Stimulated activated CD4-positive, alpha-beta T cell treated with anti-CD3 and anti-CD28 coated beads, Interleukin-4, amount 100 ng/mL, for 1 hour (primary cell): ENCODE data around the gene ZNF599.

ENCODE experiments used
- DNase-seq: peaks from one replicate; pipeline ENCODE4 v3.0.0-alpha.2; 2020

Gene ZNF599

DNA sequence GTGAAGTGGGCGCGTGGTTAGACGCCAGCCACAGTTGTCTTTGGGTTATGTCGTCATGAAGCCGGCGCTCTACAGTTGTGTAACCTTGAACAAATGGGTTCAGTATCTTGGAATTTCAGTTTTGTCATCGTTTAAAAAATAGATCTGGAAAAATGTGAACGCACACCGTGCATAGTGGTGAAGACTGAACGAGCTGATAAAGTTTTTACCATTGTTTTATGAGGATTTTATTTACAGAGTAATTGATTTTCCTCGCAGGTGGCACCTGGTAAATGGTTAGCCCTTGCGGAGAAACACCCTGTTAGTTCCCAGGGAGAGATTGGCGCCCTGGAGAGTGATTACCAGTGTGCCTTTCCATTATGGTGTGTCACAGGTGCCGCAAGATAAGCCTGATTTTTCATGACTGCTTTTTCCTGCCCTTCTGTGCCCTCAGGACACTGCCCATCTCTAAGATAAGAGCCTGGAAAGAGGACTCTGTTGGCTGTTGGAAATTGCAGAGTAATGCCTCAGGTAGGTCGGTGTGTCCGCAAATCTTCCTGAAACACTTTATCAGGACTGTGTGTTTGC, 38.4 kb downstream of the ZNF599 start:
- no peak for DNase-seq

DNA sequence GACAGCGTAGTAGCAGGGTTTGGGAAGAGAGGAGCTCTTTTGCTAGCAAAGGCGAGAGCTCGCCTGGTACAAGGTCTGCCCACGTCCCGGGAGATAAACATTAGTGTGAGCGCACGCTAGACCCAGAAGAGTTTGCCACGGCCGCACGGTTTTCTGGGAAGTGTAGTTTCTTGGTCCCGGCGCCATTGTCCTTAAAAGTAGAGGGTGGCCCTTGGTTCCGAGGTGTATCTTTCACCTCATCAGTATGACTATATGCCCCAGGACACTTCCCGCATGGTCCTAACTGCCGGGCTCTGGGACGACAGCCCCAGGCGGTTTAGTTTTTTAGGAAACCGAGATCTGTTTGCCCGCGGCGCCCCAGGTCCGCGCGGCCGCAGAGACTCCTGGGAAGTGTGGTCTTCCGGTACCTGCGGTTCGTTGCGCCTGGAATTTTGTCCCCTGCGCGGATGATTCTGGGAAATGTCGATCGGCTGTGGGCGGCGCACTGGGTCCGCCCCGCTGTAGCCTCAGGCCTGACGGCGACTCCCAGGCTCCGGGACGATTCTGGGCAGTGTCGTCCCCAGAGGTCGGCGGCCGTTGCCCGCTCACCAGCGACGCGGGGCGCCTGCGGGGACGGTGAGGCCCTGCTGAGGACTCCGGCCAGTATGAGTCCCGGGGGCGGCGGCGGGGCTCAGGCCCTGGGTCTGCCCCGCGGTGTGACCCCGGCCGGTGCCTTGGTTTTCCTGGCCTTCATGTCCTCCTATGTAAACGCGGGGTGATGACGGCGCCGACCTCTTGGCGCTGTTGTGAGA, 39.1 kb downstream of the ZNF599 start, which contains the start of gene ZNF181:
TSS of gene ZNF181 (plus strand) at position 498 of the 791 bp plus-strand sequence. CDS start 795 bp downstream, outside the sequence.
- peak; percentile 79 for DNase-seq

DNA sequence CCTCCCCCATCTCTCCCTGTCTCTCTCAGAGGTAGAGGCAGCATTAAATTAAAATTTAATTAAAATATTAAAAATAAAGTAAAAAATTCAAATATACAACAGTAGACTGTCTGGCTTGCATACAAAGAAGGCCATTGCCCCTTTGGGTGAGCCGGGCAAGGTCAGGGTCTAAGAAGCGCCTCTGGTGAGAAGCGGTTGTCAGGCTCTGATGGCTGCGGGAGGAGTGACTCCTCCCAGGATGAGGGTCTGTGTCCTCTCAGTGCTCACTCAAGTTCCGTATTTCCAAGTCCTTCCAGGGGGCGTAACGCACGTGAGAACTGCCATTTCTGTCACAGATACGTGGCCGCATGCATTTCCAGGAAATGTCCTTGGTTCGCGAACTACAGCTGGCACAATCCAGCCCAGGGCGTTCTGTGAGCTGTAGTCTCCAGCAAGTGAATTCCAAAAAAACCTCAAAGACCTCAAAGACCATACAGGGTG, 39.7 kb downstream of the ZNF599 start:
- no peak for DNase-seq

DNA sequence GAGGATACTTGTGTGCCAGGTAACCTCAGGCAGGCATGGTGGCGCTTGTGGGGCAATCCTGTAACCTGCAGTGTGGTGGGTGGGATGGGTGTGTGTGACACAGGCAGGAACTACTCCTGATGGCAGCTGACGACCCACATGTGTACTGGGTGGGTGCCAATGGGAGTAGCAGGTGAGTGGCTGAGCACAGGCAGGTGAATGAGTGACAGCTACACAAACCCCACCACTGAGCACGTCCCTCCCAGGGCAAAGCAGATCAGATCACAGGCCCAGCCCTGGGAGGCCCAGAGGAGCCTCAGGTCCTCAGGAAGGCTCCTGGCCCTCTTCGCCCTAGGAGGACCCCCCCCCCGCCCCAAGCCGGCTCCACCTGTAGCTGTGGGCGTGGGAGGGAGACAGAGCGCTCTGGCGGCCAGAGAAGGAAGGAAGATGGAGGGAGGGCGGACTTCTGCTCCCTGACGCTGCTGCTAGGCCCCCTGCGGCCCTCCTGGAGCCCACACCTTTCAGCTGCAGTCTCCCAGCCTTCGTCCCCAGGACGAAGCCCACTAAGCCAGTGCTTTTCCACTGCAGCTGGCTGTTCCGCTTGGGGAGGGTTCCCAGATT, 40.3 kb downstream of the ZNF599 start:
- DNase-seq, result no peak

DNA sequence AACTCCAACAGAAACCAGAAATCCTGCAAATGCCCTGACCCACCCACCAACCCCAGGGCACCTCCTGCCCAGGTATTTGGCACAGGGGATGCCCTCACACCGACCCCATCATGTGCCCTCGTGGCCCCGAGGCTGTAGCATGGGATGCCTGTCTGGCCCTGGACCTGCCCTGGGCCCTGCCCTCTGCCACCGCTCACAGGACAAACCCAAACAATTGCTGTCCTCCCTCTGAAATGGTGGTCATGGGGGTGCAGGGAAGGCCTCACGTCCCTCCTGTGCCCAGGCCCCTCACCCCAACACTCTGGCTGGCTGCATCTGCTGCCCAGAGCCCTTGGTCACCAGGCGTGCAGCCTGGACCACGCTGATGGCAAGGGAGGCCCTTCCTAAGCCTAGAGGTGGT, 41.1 kb downstream of the ZNF599 start:
- no peak for DNase-seq

DNA sequence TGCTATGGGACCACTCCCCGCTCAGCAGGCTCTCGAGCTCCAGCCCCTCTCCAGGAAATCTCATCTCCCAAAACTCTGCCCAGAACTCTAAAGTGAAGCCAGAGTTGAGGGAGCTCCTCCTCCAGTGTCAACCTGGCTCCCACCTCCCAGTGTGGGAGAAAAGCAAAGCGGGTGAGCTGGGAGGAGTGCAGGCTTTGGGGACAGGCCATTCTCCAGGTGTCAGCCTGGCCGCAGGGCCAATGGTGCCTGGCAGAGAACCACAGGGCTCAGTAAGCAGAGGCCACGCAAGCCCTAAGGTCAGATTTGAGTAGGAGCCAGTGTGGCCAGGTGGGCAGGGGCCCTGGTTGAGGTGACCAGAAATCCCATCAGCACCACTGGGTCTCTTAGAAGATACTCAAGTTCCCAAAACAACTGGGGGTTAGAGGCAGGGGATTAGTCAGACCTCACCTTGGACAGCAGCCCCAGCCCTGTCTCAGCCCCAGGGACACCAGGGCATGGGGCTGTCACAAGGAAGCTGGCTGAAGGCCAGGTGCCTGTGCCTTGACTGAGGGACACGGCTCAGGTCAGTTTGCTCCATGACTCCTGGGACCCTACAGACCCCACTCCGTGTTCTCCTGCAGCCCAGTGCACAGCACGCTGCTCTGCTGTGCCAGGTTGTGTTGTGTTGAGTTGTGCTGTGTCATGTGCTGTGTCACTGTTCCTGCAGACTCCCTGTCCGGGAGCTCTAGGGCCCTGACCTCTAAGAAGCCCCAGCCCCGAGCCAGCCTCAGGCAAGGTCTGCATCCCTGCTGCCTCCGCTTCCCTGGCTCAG, 41.8 kb downstream of the ZNF599 start:
- DNase-seq, result no peak

DNA sequence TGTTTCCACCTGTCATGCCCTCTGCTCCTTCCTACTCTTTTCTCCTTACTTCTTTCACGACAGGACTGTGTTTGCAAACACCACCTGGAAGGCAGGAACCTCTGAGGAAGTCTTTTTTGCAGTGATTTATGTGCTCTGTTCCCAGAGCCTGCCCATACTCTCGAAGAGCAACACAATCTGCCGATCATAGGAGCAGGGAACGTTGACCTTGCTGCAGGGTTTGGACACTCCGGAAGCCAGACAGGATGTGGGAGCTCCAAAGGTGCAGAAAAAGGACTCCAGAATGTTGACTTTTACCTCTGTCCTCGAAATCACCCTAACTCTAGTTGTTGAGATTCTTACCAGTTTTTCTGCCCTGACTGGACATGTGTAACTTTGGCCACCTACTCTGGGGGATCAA, 47.6 kb downstream of the ZNF599 start:
- DNase-seq, result no peak

DNA sequence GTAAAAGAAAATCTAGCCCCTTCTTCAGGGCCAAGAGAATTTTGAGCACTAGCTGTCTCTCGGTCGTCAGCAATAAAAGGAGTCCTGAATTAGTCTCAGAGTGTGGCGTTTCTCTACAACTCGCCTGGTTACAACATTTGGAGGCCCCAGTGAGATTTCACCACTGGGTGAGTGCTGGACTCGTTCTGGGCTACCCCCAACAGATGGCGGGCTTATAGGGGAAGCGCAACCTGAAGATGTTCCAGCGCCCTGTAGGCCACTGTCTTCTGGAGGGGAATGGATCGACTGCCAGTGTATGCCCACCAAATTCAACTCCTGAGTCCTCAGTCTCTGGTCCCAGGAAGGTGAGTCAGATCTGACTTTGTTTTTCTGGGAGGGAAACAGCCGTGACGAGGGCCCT, 50.7 kb downstream of the ZNF599 start:
- DNase-seq, result no peak

DNA sequence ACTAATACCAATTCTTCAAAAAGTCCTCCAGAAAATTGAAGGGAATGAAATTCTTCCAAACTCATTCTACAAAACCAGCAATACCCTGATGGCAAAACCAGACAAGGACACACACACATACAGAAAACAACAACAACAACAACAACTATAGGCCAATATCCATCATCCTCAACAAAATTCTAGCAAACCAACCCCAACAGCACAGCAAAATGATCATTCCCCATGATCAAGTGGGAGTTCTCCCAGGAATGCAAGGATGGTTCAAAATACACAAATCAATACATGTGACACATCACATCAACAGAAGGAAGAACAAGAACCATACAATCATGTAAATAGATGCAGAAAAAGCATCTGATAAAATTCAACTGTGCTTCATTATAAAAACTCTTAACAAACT, 57.7 kb downstream of the ZNF599 start:
- DNase-seq, result no peak

DNA sequence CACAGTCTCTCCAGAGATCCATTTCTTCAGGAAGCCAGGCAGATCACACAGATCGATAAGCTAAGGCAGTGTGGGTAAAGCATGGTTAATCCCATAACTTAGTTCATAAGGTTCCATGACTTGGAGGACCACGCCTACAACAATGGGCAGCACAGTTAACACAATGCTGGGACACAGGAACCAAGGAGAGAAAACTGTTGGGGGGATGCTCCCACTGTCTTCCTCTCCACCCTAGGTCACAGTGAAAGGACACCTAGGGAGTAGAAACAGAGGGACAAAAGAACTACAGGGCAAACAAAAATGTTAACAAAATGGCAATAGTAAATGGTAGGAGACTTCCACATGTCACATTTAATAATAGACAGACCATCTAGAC, 59.8 kb downstream of the ZNF599 start:
- DNase-seq, result no peak

DNA sequence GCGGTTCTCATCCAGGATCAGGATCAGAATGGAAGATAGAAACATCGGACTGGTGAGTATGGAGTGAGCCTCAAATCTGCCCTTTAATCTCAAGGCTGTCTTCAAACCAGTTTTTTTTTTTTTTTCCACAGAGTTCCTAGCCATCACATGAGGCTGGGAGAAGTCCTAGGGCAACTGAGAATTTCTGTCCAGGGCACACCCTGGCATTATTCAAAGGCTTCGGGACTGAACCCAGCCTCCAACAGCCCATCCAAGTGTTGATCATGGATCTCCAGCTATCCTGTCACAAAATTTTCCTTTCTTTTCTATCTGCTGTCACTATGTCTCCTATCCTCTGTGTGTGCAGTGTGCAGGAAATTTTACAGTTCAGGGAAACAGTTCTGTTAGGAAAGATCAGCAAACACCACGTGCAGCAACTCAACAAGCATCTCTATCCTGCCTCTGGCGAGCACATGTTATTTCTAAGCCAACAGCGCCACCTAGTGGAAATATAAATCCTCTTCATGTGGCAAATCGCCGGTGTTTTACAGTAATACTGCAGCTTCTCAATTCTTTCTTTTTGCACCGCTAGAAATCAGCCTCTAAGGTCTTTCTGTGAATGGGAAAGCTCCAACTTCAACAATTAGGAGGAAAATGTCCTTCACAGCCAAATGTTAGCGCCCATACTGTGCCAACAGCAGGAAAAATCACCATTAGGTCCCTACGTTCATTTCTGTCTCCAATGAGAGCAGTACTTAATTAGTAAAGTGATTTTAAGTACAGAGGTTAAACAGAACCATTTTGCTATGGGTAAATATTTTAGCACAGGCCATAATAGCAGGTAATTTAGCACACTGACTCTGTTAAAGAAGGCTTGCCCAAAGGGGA, 60.4 kb downstream of the ZNF599 start:
- DNase-seq, result peak; percentile 13

DNA sequence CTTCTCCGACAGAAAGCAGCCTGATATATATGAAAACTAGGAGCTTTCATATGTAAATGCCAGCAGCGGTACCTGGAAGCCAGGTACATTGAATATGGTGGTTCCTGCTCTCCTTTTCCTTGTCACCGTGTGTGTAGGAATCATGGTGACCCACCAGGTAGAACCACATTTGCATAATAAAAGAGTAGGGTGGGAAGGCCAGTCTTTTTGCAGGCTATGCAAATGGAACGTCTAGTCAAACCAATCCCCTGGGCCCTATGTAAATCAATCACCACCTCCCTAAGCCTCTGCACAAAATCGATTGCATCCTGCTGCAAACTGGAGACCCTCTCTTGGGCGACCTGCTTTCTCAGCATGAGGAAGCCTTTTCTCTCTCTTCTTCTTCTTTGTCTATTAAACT, 61.1 kb downstream of the ZNF599 start:
- DNase-seq, result no peak
